ENCODE measurements around the gene TAOK2. TPM values are rescaled to one million over a fixed set of nuclear protein-coding genes. Genes with fewer than 3 reads are reported as not detected.

TAOK2 gene
- total and polyA plus RNA-seq, 2 experiments from 2014 or later, result 24.5 to 33.4 TPM

DNA sequence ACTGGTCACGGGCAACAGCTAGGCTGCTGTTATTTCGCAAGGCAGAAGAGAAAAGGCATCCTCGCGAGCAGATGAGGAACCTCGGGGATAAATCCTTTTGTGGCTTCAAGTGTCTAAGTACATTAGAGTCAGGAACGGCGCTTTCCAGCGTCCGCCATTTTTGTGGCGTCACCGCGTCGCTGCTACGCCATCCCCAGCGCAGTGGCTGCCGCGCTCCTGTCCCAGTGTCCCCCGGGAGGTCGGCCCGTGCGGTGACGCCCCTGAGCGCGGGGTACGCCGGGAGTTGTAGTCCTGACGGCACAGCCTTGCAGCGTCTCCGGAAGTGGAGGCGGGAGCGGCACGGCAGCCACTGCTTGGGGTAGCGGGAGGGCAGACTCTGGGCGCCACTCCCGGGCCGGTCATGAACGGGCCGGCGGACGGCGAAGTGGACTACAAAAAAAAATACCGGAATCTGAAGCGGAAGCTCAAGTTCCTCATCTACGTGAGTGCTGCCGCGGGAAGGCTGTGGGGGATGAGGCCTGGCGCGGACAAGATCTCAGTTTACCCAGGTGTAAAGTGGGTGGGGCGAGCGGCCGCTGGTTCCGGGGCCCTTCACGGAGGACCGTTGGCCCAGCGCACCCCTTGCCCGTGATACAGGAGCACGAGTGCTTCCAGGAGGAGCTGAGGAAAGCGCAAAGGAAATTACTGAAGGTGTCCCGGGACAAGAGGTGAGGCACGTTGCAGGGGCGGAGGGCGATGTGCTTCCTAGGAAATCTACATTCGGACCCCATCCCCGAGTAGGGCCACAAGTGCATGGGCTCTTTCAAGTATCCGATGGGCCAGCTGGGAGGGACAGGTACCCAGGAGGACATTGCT is 22.5 kb downstream of the TAOK2 start, which contains the start of gene INO80E:
INO80E (plus strand) TSS at position 331 of the 855 bp plus-strand sequence; CDS start at position 401, 70 bp downstream.
- peak; percentile 98 for DNase-seq (ENCODE audit: low spot score)
- Histone ChIP-seq H3K4me3 (peak within 1 kb of the TSS; percentile 64), H3K9me2 (replicated peaks; ENCODE audit: insufficient read depth) (no peaks in the 10 kb centered on the region), H4K20me1 (ENCODE audit: insufficient read depth, poor library complexity, severe bottlenecking) (no peaks in the 10 kb centered on the region), H3K4me2 (peak within 1 kb of the TSS; percentile 86), H2AFZ (peak within 1 kb of the TSS; percentile 93), H3K79me2 (peaks cover 10% of the 10 kb centered on the region), H3K4me1 (ENCODE audit: insufficient read depth) (peaks cover 15% of the 10 kb centered on the region), H3K27ac (peak within 1 kb of the TSS; percentile 94), H3K36me3 (replicated peaks; ENCODE audit: insufficient read depth, low read depth) (no peaks in the 10 kb centered on the region), H3K27me3 (no peaks in the 10 kb centered on the region), H3K9me3 (ENCODE audit: low read depth) (no peaks in the 10 kb centered on the region)
- WGBS (ENCODE audit: low lambda C conversion rate, missing lambda C conversion rate), result under 1% methylated on average over 65 of the region's 65 CpGs
- no peak for TF ChIP-seq EZH2 (IDR thresholded peaks at IDR 0.05; ENCODE audit: borderline replicate concordance)
- TF ChIP-seq EZH2phosphoT487 (IDR thresholded peaks at IDR 0.05; ENCODE audit: low read depth, severe bottlenecking, unreplicated experiment), result no peak
- TF ChIP-seq, protein P1, sequence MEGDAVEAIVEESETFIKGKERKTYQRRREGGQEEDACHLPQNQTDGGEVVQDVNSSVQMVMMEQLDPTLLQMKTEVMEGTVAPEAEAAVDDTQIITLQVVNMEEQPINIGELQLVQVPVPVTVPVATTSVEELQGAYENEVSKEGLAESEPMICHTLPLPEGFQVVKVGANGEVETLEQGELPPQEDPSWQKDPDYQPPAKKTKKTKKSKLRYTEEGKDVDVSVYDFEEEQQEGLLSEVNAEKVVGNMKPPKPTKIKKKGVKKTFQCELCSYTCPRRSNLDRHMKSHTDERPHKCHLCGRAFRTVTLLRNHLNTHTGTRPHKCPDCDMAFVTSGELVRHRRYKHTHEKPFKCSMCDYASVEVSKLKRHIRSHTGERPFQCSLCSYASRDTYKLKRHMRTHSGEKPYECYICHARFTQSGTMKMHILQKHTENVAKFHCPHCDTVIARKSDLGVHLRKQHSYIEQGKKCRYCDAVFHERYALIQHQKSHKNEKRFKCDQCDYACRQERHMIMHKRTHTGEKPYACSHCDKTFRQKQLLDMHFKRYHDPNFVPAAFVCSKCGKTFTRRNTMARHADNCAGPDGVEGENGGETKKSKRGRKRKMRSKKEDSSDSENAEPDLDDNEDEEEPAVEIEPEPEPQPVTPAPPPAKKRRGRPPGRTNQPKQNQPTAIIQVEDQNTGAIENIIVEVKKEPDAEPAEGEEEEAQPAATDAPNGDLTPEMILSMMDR (IDR thresholded peaks at IDR 0.05; ENCODE audit: poor library complexity), result no peak

DNA sequence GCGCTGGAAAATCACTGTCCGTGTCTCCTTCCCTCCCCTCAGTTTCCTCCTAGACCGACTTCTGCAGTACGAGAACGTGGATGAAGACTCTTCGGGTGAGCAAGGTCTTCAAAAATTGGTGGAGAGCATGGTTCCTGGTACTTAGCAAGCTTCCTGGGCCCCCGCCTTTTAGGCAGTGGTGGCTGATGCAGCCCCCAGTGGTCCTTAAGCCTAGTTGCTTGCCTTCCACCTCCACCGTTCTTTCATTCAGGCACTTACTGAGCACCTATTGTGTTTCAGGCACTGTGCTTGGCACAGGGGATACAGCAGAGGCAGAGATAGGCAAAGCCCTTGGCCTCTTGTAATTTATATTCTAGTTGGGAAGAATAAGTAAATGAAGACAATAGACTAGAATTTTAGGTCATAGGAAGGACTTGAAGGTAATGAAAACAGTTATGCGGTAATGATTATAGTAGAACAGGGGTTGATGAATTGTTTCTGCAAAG is 23.1 kb downstream of the TAOK2 start:
- peak overlapping the region; percentile 85 for H3K4me2 ChIP-seq
- no peak for DNase-seq (ENCODE audit: low spot score)
- H3K79me2 ChIP-seq, result peaks cover 10% of the 10 kb centered on the region
- no peaks in the 10 kb centered on the region for H3K9me3 ChIP-seq (ENCODE audit: low read depth)
- H2AFZ ChIP-seq, result peak overlapping the region; percentile 89
- peaks cover 15% of the 10 kb centered on the region for H3K4me1 ChIP-seq (ENCODE audit: insufficient read depth)
- H4K20me1 ChIP-seq (ENCODE audit: insufficient read depth, poor library complexity, severe bottlenecking), result no peaks in the 10 kb centered on the region
- no peak for TF ChIP-seq EZH2phosphoT487 (IDR thresholded peaks at IDR 0.05; ENCODE audit: low read depth, severe bottlenecking, unreplicated experiment)
- H3K27me3 ChIP-seq, result no peaks in the 10 kb centered on the region
- no peak overlapping the region for H3K27ac ChIP-seq
- no peaks in the 10 kb centered on the region for H3K36me3 ChIP-seq (replicated peaks; ENCODE audit: insufficient read depth, low read depth)
- no peaks in the 10 kb centered on the region for H3K9me2 ChIP-seq (replicated peaks; ENCODE audit: insufficient read depth)
- H3K4me3 ChIP-seq, result peak overlapping the region; percentile 64
- 29% methylated on average over 9 of the region's 9 CpGs for WGBS (ENCODE audit: low lambda C conversion rate, missing lambda C conversion rate)

DNA sequence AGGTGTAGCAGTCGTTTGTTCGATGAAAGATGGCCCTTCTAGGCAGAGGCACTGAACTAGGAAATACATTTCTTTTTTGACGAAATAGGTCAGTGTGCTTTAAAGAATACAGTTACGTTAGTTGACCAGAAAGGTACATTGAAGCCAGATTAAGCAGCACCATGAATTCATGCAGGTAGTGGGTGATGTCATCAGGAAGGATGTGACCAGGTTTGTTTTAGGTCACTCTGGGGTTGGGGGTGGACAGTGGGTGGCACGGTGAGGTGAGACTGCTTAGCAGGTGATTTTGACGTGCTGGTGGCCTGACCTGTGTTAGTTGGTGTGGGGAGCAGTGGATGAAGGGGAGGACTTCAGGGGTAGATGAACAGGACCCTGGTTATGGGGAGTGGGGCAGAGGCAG is 25.9 kb downstream of the TAOK2 start:
- H3K36me3 ChIP-seq (replicated peaks; ENCODE audit: insufficient read depth, low read depth), result no peaks in the 10 kb centered on the region

More for the DNA sequence above, 25.9 kb downstream of the TAOK2 start:
- TF ChIP-seq, protein P1 (IDR thresholded peaks at IDR 0.05; ENCODE audit: poor library complexity), result no peak
- TF ChIP-seq EZH2phosphoT487 (IDR thresholded peaks at IDR 0.05; ENCODE audit: low read depth, severe bottlenecking, unreplicated experiment) (no peak), EZH2 (IDR thresholded peaks at IDR 0.05; ENCODE audit: borderline replicate concordance) (no peak)
- Histone ChIP-seq H3K27me3 (no peaks in the 10 kb centered on the region), H3K79me2 (peaks cover 10% of the 10 kb centered on the region), H3K4me2 (no peak overlapping the region), H3K4me1 (ENCODE audit: insufficient read depth) (peaks cover 10% of the 10 kb centered on the region), H2AFZ (no peak overlapping the region), H3K27ac (no peak overlapping the region), H3K9me2 (replicated peaks; ENCODE audit: insufficient read depth) (no peaks in the 10 kb centered on the region), H4K20me1 (ENCODE audit: insufficient read depth, poor library complexity, severe bottlenecking) (no peaks in the 10 kb centered on the region), H3K9me3 (ENCODE audit: low read depth) (no peaks in the 10 kb centered on the region), H3K4me3 (no peak overlapping the region)
- no peak for DNase-seq (ENCODE audit: low spot score)
- WGBS (ENCODE audit: low lambda C conversion rate, missing lambda C conversion rate), result 95% methylated on average over 6 of the region's 6 CpGs
